H9 (cell line): Measurements from ENCODE around the gene RBM22. TPM values are rescaled to one million over a fixed set of nuclear protein-coding genes. Genes with fewer than 3 reads are reported as not detected.

Experiments used
- DNase-seq: peaks from one replicate; pipeline ENCODE4 v3.0.0-alpha.2; 2017
- H2AFZ ChIP-seq: one replicate; pipeline ENCODE4 v1.6.1; 2013; ENCODE audit warnings: mild to moderate bottlenecking, low read length, control low read depth, moderate library complexity
- H2AK5ac ChIP-seq: 2 replicates; pipeline ENCODE4 v1.6.1; 2013; ENCODE audit warnings: low read length, control low read depth, mixed read lengths; ENCODE audit not compliant: insufficient read length
- H2BK120ac ChIP-seq: one replicate; pipeline ENCODE4 v1.6.1; 2013; ENCODE audit warnings: low read depth, mild to moderate bottlenecking, low read length, control low read depth, inconsistent platforms; ENCODE audit not compliant: poor library complexity, severe bottlenecking
- H2BK12ac ChIP-seq: 2 replicates; pipeline ENCODE4 v1.6.1; 2013; ENCODE audit warnings: low read length, control low read depth, mixed read lengths, low read depth; ENCODE audit not compliant: insufficient read length
- H2BK15ac ChIP-seq: 2 replicates; pipeline ENCODE4 v1.6.1; 2013; ENCODE audit warnings: low read depth, low read length, control low read depth
- H2BK20ac ChIP-seq: one replicate; pipeline ENCODE4 v1.6.1; 2013; ENCODE audit warnings: low read depth, mild to moderate bottlenecking, low read length, control low read depth, inconsistent platforms; ENCODE audit not compliant: poor library complexity, severe bottlenecking
- H2BK5ac ChIP-seq: 2 replicates; pipeline ENCODE4 v1.6.1; 2013; ENCODE audit warnings: low read length, control low read depth, mixed read lengths; ENCODE audit not compliant: insufficient read length
- H3K14ac ChIP-seq: 2 replicates; pipeline ENCODE4 v1.6.1; 2013; ENCODE audit warnings: low read length, control low read depth; ENCODE audit not compliant: insufficient read depth
- H3K18ac ChIP-seq: 2 replicates; pipeline ENCODE4 v1.6.1; 2013; ENCODE audit warnings: low read depth, mild to moderate bottlenecking, mixed read lengths, low read length, control low read depth; ENCODE audit not compliant: insufficient read length
- H3K23ac ChIP-seq: 2 replicates; pipeline ENCODE4 v1.6.1; 2013; ENCODE audit warnings: low read length, control low read depth, mixed read lengths, low read depth; ENCODE audit not compliant: insufficient read length
- H3K23me2 ChIP-seq: 2 replicates; pipeline ENCODE4 v1.6.1; 2013; ENCODE audit warnings: low read depth, mild to moderate bottlenecking, mixed read lengths, low read length, control low read depth; ENCODE audit not compliant: insufficient read length, poor library complexity, severe bottlenecking
- H3K27ac ChIP-seq: 2 replicates; pipeline ENCODE4 v1.5.1; 2013; ENCODE audit warnings: low read length, control low read depth, mixed read lengths, low read depth; ENCODE audit not compliant: insufficient read length
- H3K27me3 ChIP-seq: 2 replicates; pipeline ENCODE4 v1.6.1; 2013; ENCODE audit warnings: low read length, control low read depth, inconsistent platforms; ENCODE audit not compliant: insufficient read depth
- H3K4ac ChIP-seq: 2 replicates; pipeline ENCODE4 v1.6.1; 2013; ENCODE audit warnings: low read depth, mild to moderate bottlenecking, control low read depth, inconsistent platforms, low read length, moderate library complexity
- H3K4me1 ChIP-seq: 2 replicates; pipeline ENCODE4 v1.6.1; 2013; ENCODE audit warnings: low read length, control low read depth, inconsistent platforms; ENCODE audit not compliant: insufficient read depth
- H3K4me2 ChIP-seq: 2 replicates; pipeline ENCODE4 v1.6.1; 2013; ENCODE audit warnings: low read length, control low read depth, mixed read lengths; ENCODE audit not compliant: insufficient read length, insufficient read depth
- H3K56ac ChIP-seq: 2 replicates; pipeline ENCODE4 v1.6.1; 2013; ENCODE audit warnings: low read depth, mild to moderate bottlenecking, mixed read lengths, low read length, control low read depth; ENCODE audit not compliant: insufficient read length
- H3K79me1 ChIP-seq: 2 replicates; pipeline ENCODE4 v1.6.1; 2013; ENCODE audit warnings: low read depth, mild to moderate bottlenecking, moderate library complexity, low read length, control low read depth, inconsistent platforms; ENCODE audit not compliant: insufficient read depth, poor library complexity, severe bottlenecking
- H3K79me2 ChIP-seq: 2 replicates; pipeline ENCODE4 v1.6.1; 2013; ENCODE audit warnings: low read length, control low read depth, inconsistent platforms; ENCODE audit not compliant: insufficient read depth
- H3K9ac ChIP-seq: 2 replicates; pipeline ENCODE4 v1.6.1; 2013; ENCODE audit warnings: low read length, control low read depth, mixed read lengths; ENCODE audit not compliant: insufficient read length; ENCODE audit errors: extremely low read depth
- H3K9me3 ChIP-seq: one replicate; pipeline ENCODE4 v1.6.1; 2013; ENCODE audit warnings: low read depth, low read length, inconsistent platforms; ENCODE audit not compliant: control insufficient read depth
- H3T11ph ChIP-seq: one replicate; pipeline ENCODE4 v1.6.1; 2013; ENCODE audit warnings: mild to moderate bottlenecking, low read length, control low read depth, inconsistent platforms
- H4K20me1 ChIP-seq: one replicate; pipeline ENCODE4 v1.6.1; 2013; ENCODE audit not compliant: control insufficient read depth, insufficient read length, insufficient read depth
- H4K5ac ChIP-seq: 2 replicates; pipeline ENCODE4 v1.6.1; 2013; ENCODE audit warnings: low read depth, mild to moderate bottlenecking, mixed read lengths, low read length, control low read depth; ENCODE audit not compliant: insufficient read length
- H4K8ac ChIP-seq: replicated peaks from 2 replicates; pipeline ENCODE4 v1.6.1; 2013; ENCODE audit warnings: low read length, control low read depth, mixed read lengths, low read depth; ENCODE audit not compliant: insufficient read length
- H4K91ac ChIP-seq: 2 replicates; pipeline ENCODE4 v1.6.1; 2013; ENCODE audit warnings: low read depth, mild to moderate bottlenecking, moderate library complexity, mixed read lengths, low read length, control low read depth; ENCODE audit not compliant: insufficient read length
- H3K27ac Mint-ChIP-seq, 3 experiments: 2 replicates in 2 of 3; 3 replicates in 1 of 3; pipeline ENCODE4 v1.8.0; 2020 to 2021; ENCODE audit warnings: mixed read lengths in 3 of 3, mild to moderate bottlenecking in 1 of 3, moderate library complexity in 1 of 3
- H3K27me3 Mint-ChIP-seq: 2 replicates; pipeline ENCODE4 v1.8.0; 2021; ENCODE audit warnings: low read depth, mild to moderate bottlenecking, moderate library complexity, mixed read lengths
- H3K36me3 Mint-ChIP-seq, 3 experiments: 2 replicates in 2 of 3; 3 replicates in 1 of 3; pipeline ENCODE4 v1.8.0; 2020 to 2021; ENCODE audit warnings: low read depth in 3 of 3, mixed read lengths in 3 of 3; ENCODE audit not compliant: insufficient read depth in 1 of 3
- H3K4me1 Mint-ChIP-seq, 2 experiments: 2 replicates each; pipeline ENCODE4 v1.8.0; 2020; ENCODE audit warnings: mixed read lengths in 2 of 2
- H3K4me3 Mint-ChIP-seq, 2 experiments: 2 replicates in 1 of 2; 3 replicates in 1 of 2; pipeline ENCODE4 v1.8.0; 2020 to 2021; ENCODE audit warnings: mild to moderate bottlenecking in 2 of 2, mixed read lengths in 2 of 2, moderate library complexity in 1 of 2
- H3K9me3 Mint-ChIP-seq, 2 experiments: 2 replicates in 1 of 2; 3 replicates in 1 of 2; pipeline ENCODE4 v1.8.0; 2020; ENCODE audit warnings: mild to moderate bottlenecking in 2 of 2, mixed read lengths in 2 of 2, moderate library complexity in 1 of 2
- CTCF ChIP-seq: fragments of 200-600 bp; sonication (generic); conservative IDR thresholded peaks from 3 replicates; pipeline ENCODE4 v1.8.0; 2021; ENCODE audit warnings: antibody characterized with exemption, mild to moderate bottlenecking
- WGBS: extraction: QIAGEN DNeasy Blood & Tissue Kit; methylation state at CpG from one replicate; pipeline ENCODE4 v1.1.7; 2013; ENCODE audit warnings: missing lambda C conversion rate, low lambda C conversion rate, mixed read lengths; ENCODE audit not compliant: insufficient read length; ENCODE audit errors: extremely low coverage; 5-methylcytosine and 5-hydroxymethylcytosine counted together
- total RNA-seq: library from RNA; stranded (reverse); gene quantifications from 2 replicates; pipeline ENCODE4 v1.2.1, GENCODE V29; 2021

RBM22 gene
- total RNA-seq, 1 experiment from 2014 or later: 47.0 TPM

GRCh38 chr5:150694612-150695011, 6.2 kb downstream of the RBM22 start:
- no peak overlapping the region for H3K27ac Mint-ChIP-seq
- Histone ChIP-seq H3K4me1 (no peaks in the 10 kb centered on the region), H3K23me2 (no peaks in the 10 kb centered on the region), H2AK5ac (no peak overlapping the region), H2BK20ac (no peak overlapping the region), H4K8ac (no peak overlapping the region), H4K91ac (no peak overlapping the region), H2AFZ (no peak overlapping the region), H3K9ac (no peak overlapping the region), H3K27me3 (no peaks in the 10 kb centered on the region), H3K56ac (no peak overlapping the region), H4K5ac (no peak overlapping the region), H2BK15ac (no peak overlapping the region), H3K4ac (no peak overlapping the region), H2BK5ac (no peak overlapping the region), H3K27ac (no peak overlapping the region), H2BK12ac (no peak overlapping the region), H3K14ac (no peak overlapping the region), H3K4me2 (no peak overlapping the region), H2BK120ac (no peak overlapping the region), H3K9me3 (no peaks in the 10 kb centered on the region), H4K20me1 (no peaks in the 10 kb centered on the region), H3K79me1 (no peaks in the 10 kb centered on the region), H3K79me2 (no peaks in the 10 kb centered on the region), H3T11ph (no peak overlapping the region), H3K23ac (no peak overlapping the region), H3K18ac (no peak overlapping the region)
- H3K27me3 Mint-ChIP-seq: no peaks in the 10 kb centered on the region
- peaks cover 43 to 90% (median 77%) of the 10 kb centered on the region in 3 experiments; a peak in 6 of 7 replicates for H3K36me3 Mint-ChIP-seq
- H3K4me3 Mint-ChIP-seq: no peak overlapping the region
- H3K4me1 Mint-ChIP-seq: peaks cover 6 to 11% of the 10 kb centered on the region in 2 experiments
- no CpG with 5 or more reads among the region's 3 CpGs for WGBS
- no peak for DNase-seq
- no peaks in the 10 kb centered on the region for H3K9me3 Mint-ChIP-seq
- TF ChIP-seq CTCF: no peak
